Right ventricle myocardium superior (tissue), 1 donor: ENCODE measurements around the gene SFT2D2. TPM values are rescaled to one million over a fixed set of nuclear protein-coding genes. Genes with fewer than 3 reads are reported as not detected.

ENCODE experiments used
- ATAC-seq: fragments of 200-7000 bp; cut with Tn5 transposase; one replicate; pipeline ENCODE4 v1.9.1; 2020; ENCODE audit warnings: mild to moderate bottlenecking; ENCODE audit not compliant: poor library complexity
- DNase-seq: peaks from one replicate; pipeline ENCODE4 v3.0.0-alpha.2; 2020
- intact Hi-C: fragments of 100-400 bp; cut with DNase I; formaldehyde crosslinking; loops from one replicate; pipeline ENCODE4 v1.11.2; 2022
- total RNA-seq: library from RNA; stranded (reverse); fragmentation: NEBNext Ultra II Directional; extraction: Animal tissue kit (Norgen Biotek cat#: 25700); gene quantifications from one replicate; pipeline ENCODE4 v1.2.1, GENCODE V29; 2021
- donor health status: DM: no; HTN: yes; CAD: no; lungs with severe emphysema.

The SFT2D2 gene
- total RNA-seq, 1 donor from 2014 or later: 13.7 TPM

GRCh38 chr1:168218658-168219057 is 7.1 kb upstream of the SFT2D2 start:
- ATAC-seq (no peak), DNase-seq (no peak)
- intact Hi-C loops: no loop called here

- no peak for DNase-seq
- no peak for ATAC-seq
- intact Hi-C loops: no loop called here
Measured at GRCh38 chr1:168220470-168220871, 5.3 kb upstream of the SFT2D2 start.

- DNase-seq: no peak
- no peak for ATAC-seq
- intact Hi-C loops: no loop called here
Measured at GRCh38 chr1:168221275-168221674, 4.5 kb upstream of the SFT2D2 start.

- DNase-seq (no peak), ATAC-seq (no peak)
- intact Hi-C loops: no loop called here
Measured at GRCh38 chr1:168223261-168223660, 2.5 kb upstream of the SFT2D2 start.

GRCh38 chr1:168223681-168224540 is 1.9 kb upstream of the SFT2D2 start:
- intact Hi-C loops: no loop called here
- ATAC-seq: no peak

GRCh38 chr1:168224991-168225390 is 813 bp upstream of the SFT2D2 start:
- DNase-seq: no peak
- intact Hi-C loops: no loop called here
- ATAC-seq: no peak

More at GRCh38 chr1:168223681-168224540, 1.9 kb upstream of the SFT2D2 start:
- DNase-seq: no peak

GRCh38 chr1:168227620-168228019 is 1.8 kb downstream of the SFT2D2 start:
- intact Hi-C loops: no loop called here
- ATAC-seq (no peak), DNase-seq (no peak)

GRCh38 chr1:168229893-168230292 is 4.1 kb downstream of the SFT2D2 start:
- ATAC-seq: no peak
- DNase-seq: no peak
- intact Hi-C loops: no loop called here

- ATAC-seq (no peak), DNase-seq (no peak)
- intact Hi-C loops: no loop called here
Measured at GRCh38 chr1:168230709-168231108, 4.9 kb downstream of the SFT2D2 start.

- ATAC-seq: peak; percentile 59
- intact Hi-C loops: no loop called here
- DNase-seq: no peak
Measured at GRCh38 chr1:168234846-168235547, 9.2 kb downstream of the SFT2D2 start.

- intact Hi-C loops: no loop called here
- no peak for DNase-seq
- ATAC-seq: no peak
Measured at GRCh38 chr1:168235548-168235885, 9.7 kb downstream of the SFT2D2 start.

- intact Hi-C loops: no loop called here
- DNase-seq: no peak
- no peak for ATAC-seq
Measured at GRCh38 chr1:168235937-168236336, 10.1 kb downstream of the SFT2D2 start.

GRCh38 chr1:168236836-168237611 is 11.2 kb downstream of the SFT2D2 start:
- intact Hi-C loops: no loop called here
- ATAC-seq: no peak
- DNase-seq: no peak

- ATAC-seq (peak; percentile 79), DNase-seq (no peak)
- intact Hi-C loops: no loop called here
Measured at GRCh38 chr1:168243198-168243597, 17.4 kb downstream of the SFT2D2 start.

- DNase-seq (no peak), ATAC-seq (peak; percentile 58)
- intact Hi-C loops: no loop called here
Measured at GRCh38 chr1:168243636-168244212, 17.9 kb downstream of the SFT2D2 start.

- DNase-seq (no peak), ATAC-seq (no peak)
- intact Hi-C loops: no loop called here
Measured at GRCh38 chr1:168245042-168245441, 19.2 kb downstream of the SFT2D2 start.

GRCh38 chr1:168246506-168246905 is 20.7 kb downstream of the SFT2D2 start:
- ATAC-seq: no peak
- intact Hi-C loops: no loop called here
- DNase-seq: no peak

GRCh38 chr1:168252204-168252733 is 26.5 kb downstream of the SFT2D2 start:
- no peak for DNase-seq
- intact Hi-C loops: no loop called here
- no peak for ATAC-seq

- DNase-seq (no peak), ATAC-seq (no peak)
- intact Hi-C loops: no loop called here
Measured at GRCh38 chr1:168256164-168256563, 30.4 kb downstream of the SFT2D2 start.
